Ovary (tissue), 3 donors: ENCODE results near the gene LGR4.
A peak's percentile ranks its signal among the peaks of the same experiment; 100 is the strongest.

Source experiments
- CTCF ChIP-seq, 3 donors: fragments of 450-650 bp in 2 of 3; fragments of 200-600 bp in 1 of 3; IDR thresholded peaks; one replicate each; pipeline versions ENCODE4 v1.5.1 to v1.8.0; 2016 to 2022; ENCODE audit warnings: antibody characterized with exemption in 3 of 3, mild to moderate bottlenecking in 1 of 3
- EP300 ChIP-seq: sonication (generic); formaldehyde crosslinking; IDR thresholded peaks from one replicate; pipeline ENCODE4 v1.6.1; 2017; ENCODE audit warnings: antibody characterized with exemption
- POLR2A ChIP-seq: fragments of 450-650 bp; IDR thresholded peaks from one replicate; pipeline ENCODE4 v1.6.1; 2017; ENCODE audit warnings: antibody characterized with exemption, mild to moderate bottlenecking, moderate library complexity
- donor health status: DM: no; HTN: no; CAD: no.

- TF ChIP-seq CTCF (IDR thresholded peaks at IDR 0.05): no peak
- TF ChIP-seq EP300: no peak
- peak; percentile 34 for TF ChIP-seq POLR2A
Measured at GRCh38 chr11:27472398-27473016, at the start of gene LGR4.
